Measurements from ENCODE around the gene RSRC1.

RSRC1 gene

DNA sequence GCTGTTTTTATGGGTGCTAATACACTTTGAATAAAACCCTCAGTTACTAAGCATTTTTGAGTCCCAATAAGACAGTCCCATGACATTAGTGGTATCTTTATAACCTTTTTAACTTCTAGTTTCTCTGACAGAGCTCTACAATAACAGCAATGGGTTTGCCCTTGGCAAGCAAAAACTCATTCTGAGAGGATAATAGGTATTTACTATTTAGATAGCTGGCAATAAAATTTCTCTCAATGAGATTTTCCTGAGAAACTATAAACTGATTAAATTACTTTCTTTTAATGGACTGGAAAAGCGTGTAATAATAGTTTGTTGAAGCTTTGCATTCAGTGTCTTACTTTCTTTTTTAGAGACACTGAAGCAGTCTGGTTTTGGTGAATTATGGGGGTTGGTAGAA is 293.1 kb downstream of the RSRC1 start:
- no peak overlapping the region for H3K14ac ChIP-seq (ENCODE audit: low read length)
- no peak for DNase-seq (ENCODE audit: low spot score)

DNA sequence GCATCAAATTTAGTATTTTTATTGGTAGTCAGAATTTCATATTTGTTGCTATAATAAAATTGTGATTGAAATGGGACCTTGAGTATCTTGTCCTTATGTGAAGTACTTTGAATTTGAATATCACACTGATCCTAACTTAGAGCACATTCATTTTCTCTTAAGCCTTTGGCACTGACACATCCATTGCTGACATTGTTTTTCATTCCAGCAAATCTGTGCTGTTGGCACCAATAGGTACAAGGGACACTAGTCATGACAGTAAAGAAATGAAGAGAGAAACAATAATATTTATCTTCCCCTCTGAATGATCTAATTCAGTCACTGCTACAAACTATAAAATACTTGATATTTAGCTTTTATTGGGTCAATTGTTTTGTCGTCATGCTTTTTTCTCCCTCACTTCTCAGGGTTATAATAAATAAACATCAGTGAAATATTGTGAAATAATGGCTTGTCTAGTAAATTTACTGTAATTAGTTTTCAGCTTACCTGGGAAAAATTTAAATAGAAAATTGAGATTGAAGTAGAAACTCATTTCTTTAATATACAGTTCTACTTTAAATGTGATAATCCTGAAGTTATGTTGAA is 294.3 kb downstream of the RSRC1 start:
- Histone ChIP-seq H4K8ac (ENCODE audit: low read depth, low read length) (no peak overlapping the region), H3K27me3 (ENCODE audit: control insufficient read depth in 3 of 3, insufficient read depth in 3 of 3, low read depth in 1 of 3, low read length in 3 of 3) (no peaks in the 10 kb centered on the region), H3K79me1 (ENCODE audit: low read depth, low read length) (no peaks in the 10 kb centered on the region), H3K27ac (replicated peaks; ENCODE audit: low read length) (no peak overlapping the region), H2BK15ac (ENCODE audit: low read length) (no peak overlapping the region), H2AK5ac (ENCODE audit: low read depth, low read length) (no peak overlapping the region), H3K9ac (ENCODE audit: low read depth, low read length, poor library complexity) (no peak overlapping the region), H2AFZ (ENCODE audit: low read length) (no peak overlapping the region), H2BK12ac (ENCODE audit: low read length) (no peak overlapping the region), H3K36me3 (replicated peaks in 1 of 2; ENCODE audit: control insufficient read depth in 2 of 2, insufficient read depth in 2 of 2, low read length in 2 of 2) (no peaks in the 10 kb centered on the region), H4K91ac (ENCODE audit: low read depth, low read length, poor library complexity) (no peak overlapping the region), H2BK5ac (ENCODE audit: low read length) (no peak overlapping the region), H3K4me3 (ENCODE audit: low read length in 2 of 2) (no peak overlapping the region), H3K23ac (ENCODE audit: low read depth, low read length, poor library complexity) (no peak overlapping the region), H3K18ac (ENCODE audit: low read length) (no peak overlapping the region), H3K9me3 (replicated peaks in 1 of 2; ENCODE audit: control insufficient read depth in 2 of 2, insufficient read depth in 1 of 2, low read depth in 1 of 2, low read length in 2 of 2) (no peaks in the 10 kb centered on the region), H3K4ac (ENCODE audit: low read length) (no peak overlapping the region), H3K14ac (ENCODE audit: low read length) (no peak overlapping the region), H3K4me2 (ENCODE audit: insufficient read depth, low read length, poor library complexity, severe bottlenecking) (no peak overlapping the region), H3K4me1 (ENCODE audit: control insufficient read depth in 2 of 2, insufficient read depth in 1 of 2, low read depth in 1 of 2, low read length in 2 of 2) (no peaks in the 10 kb centered on the region), H2BK120ac (ENCODE audit: low read depth, low read length) (no peak overlapping the region)
- no CpG with 5 or more reads among the region's 1 CpG for WGBS, 2 donors (ENCODE audit: extremely low coverage in 2 of 2, insufficient read length in 2 of 2, insufficient replicate concordance in 1 of 2)
- no peak for DNase-seq (ENCODE audit: low spot score)

More for the DNA sequence above, 293.1 kb downstream of the RSRC1 start:
- Histone ChIP-seq H3K4me2 (ENCODE audit: insufficient read depth, low read length, poor library complexity, severe bottlenecking) (no peak overlapping the region), H2BK120ac (ENCODE audit: low read depth, low read length) (no peak overlapping the region), H4K91ac (ENCODE audit: low read depth, low read length, poor library complexity) (no peak overlapping the region), H3K27me3 (ENCODE audit: control insufficient read depth in 3 of 3, insufficient read depth in 3 of 3, low read depth in 1 of 3, low read length in 3 of 3) (no peaks in the 10 kb centered on the region), H3K4me1 (ENCODE audit: control insufficient read depth in 2 of 2, insufficient read depth in 1 of 2, low read depth in 1 of 2, low read length in 2 of 2) (no peaks in the 10 kb centered on the region), H3K79me1 (ENCODE audit: low read depth, low read length) (peaks cover 1% of the 10 kb centered on the region), H3K9me3 (replicated peaks in 1 of 2; ENCODE audit: control insufficient read depth in 2 of 2, insufficient read depth in 1 of 2, low read depth in 1 of 2, low read length in 2 of 2) (no peaks in the 10 kb centered on the region), H3K18ac (ENCODE audit: low read length) (no peak overlapping the region), H2BK5ac (ENCODE audit: low read length) (no peak overlapping the region), H2AK5ac (ENCODE audit: low read depth, low read length) (no peak overlapping the region), H3K4me3 (ENCODE audit: low read length in 2 of 2) (no peak overlapping the region), H2BK15ac (ENCODE audit: low read length) (no peak overlapping the region), H3K4ac (ENCODE audit: low read length) (no peak overlapping the region), H3K23ac (ENCODE audit: low read depth, low read length, poor library complexity) (no peak overlapping the region), H3K9ac (ENCODE audit: low read depth, low read length, poor library complexity) (no peak overlapping the region), H3K36me3 (replicated peaks in 1 of 2; ENCODE audit: control insufficient read depth in 2 of 2, insufficient read depth in 2 of 2, low read length in 2 of 2) (no peaks in the 10 kb centered on the region), H2AFZ (ENCODE audit: low read length) (no peak overlapping the region), H3K27ac (replicated peaks; ENCODE audit: low read length) (no peak overlapping the region), H2BK12ac (ENCODE audit: low read length) (no peak overlapping the region), H4K8ac (ENCODE audit: low read depth, low read length) (no peak overlapping the region)
- no CpG with 5 or more reads among the region's 1 CpG for WGBS, 2 donors (ENCODE audit: extremely low coverage in 2 of 2, insufficient read length in 2 of 2, insufficient replicate concordance in 1 of 2)

DNA sequence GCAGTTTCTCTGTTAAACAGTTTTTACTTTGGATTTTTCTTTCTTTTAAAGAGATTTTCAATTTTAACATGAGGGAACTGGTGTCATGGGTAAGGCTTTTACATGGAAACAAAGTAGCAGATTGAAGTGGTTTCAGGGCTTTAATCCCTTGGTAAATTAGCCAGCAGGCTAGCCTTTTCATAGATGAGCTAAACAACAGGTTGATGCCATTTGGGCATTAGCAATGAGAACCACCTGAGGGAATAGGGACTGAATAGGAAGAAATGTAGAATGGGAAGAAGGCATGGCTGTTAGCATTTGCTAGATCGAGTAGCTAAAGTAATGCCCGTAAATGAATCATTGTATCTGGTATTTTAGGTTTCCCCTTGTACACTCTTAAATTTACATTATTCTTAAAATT is 295.6 kb downstream of the RSRC1 start:
- Histone ChIP-seq H2AK5ac (ENCODE audit: low read depth, low read length) (no peak overlapping the region), H2BK120ac (ENCODE audit: low read depth, low read length) (no peak overlapping the region), H3K9ac (ENCODE audit: low read depth, low read length, poor library complexity) (no peak overlapping the region), H3K27me3 (ENCODE audit: control insufficient read depth in 3 of 3, insufficient read depth in 3 of 3, low read depth in 1 of 3, low read length in 3 of 3) (no peaks in the 10 kb centered on the region), H4K8ac (ENCODE audit: low read depth, low read length) (no peak overlapping the region), H3K14ac (ENCODE audit: low read length) (no peak overlapping the region), H2AFZ (ENCODE audit: low read length) (no peak overlapping the region), H3K4me3 (ENCODE audit: low read length in 2 of 2) (no peak overlapping the region), H2BK5ac (ENCODE audit: low read length) (no peak overlapping the region), H3K36me3 (replicated peaks in 1 of 2; ENCODE audit: control insufficient read depth in 2 of 2, insufficient read depth in 2 of 2, low read length in 2 of 2) (no peaks in the 10 kb centered on the region), H4K91ac (ENCODE audit: low read depth, low read length, poor library complexity) (no peak overlapping the region), H3K23ac (ENCODE audit: low read depth, low read length, poor library complexity) (no peak overlapping the region), H3K4me2 (ENCODE audit: insufficient read depth, low read length, poor library complexity, severe bottlenecking) (no peak overlapping the region), H3K18ac (ENCODE audit: low read length) (no peak overlapping the region), H2BK15ac (ENCODE audit: low read length) (no peak overlapping the region), H2BK12ac (ENCODE audit: low read length) (no peak overlapping the region), H3K27ac (replicated peaks; ENCODE audit: low read length) (no peak overlapping the region), H3K4ac (ENCODE audit: low read length) (no peak overlapping the region), H3K79me1 (ENCODE audit: low read depth, low read length) (no peaks in the 10 kb centered on the region), H3K9me3 (replicated peaks in 1 of 2; ENCODE audit: control insufficient read depth in 2 of 2, insufficient read depth in 1 of 2, low read depth in 1 of 2, low read length in 2 of 2) (no peaks in the 10 kb centered on the region), H3K4me1 (ENCODE audit: control insufficient read depth in 2 of 2, insufficient read depth in 1 of 2, low read depth in 1 of 2, low read length in 2 of 2) (no peaks in the 10 kb centered on the region)
- DNase-seq (ENCODE audit: low spot score), result no peak
- WGBS, 2 donors (ENCODE audit: extremely low coverage in 2 of 2, insufficient read length in 2 of 2, insufficient replicate concordance in 1 of 2), result no CpG with 5 or more reads among the region's 2 CpGs

DNA sequence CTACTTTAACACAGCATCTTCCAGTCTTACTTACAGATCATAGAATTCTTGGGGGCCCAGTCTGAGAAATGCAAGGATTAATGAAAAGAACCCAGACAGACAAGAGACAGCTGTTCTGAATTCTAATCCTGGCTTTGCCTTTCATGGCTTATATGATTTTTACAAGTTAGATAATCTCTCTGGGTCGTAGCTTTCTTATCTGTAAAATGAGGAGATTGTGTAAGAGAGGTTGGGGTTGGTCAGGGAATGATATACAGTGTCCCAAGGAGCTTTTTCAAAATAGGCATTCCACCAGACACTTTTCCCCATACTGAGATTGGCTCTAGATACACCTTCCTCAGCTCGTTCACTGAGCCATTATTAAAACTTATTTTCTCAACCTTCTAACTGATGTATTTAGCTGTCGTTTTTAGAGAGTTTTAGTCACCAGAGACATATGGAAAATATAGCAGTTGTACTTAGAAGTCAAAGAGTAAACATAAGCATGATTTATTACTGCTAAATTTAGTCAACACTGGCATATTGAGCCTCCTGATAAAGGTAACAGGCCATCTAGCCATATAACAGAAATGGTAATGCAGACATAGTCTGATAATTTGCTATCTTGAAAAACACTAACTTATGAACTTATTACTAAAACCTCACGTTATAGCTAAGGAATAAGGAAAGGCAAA is 298.1 kb downstream of the RSRC1 start:
- no peaks in the 10 kb centered on the region for H3K79me1 ChIP-seq (ENCODE audit: low read depth, low read length)
- H4K91ac ChIP-seq (ENCODE audit: low read depth, low read length, poor library complexity), result no peak overlapping the region
- no peaks in the 10 kb centered on the region for H3K9me3 ChIP-seq (replicated peaks in 1 of 2; ENCODE audit: control insufficient read depth in 2 of 2, insufficient read depth in 1 of 2, low read depth in 1 of 2, low read length in 2 of 2)
- no peaks in the 10 kb centered on the region for H3K27me3 ChIP-seq (ENCODE audit: control insufficient read depth in 3 of 3, insufficient read depth in 3 of 3, low read depth in 1 of 3, low read length in 3 of 3)
- no peak overlapping the region for H2BK120ac ChIP-seq (ENCODE audit: low read depth, low read length)
- H3K4ac ChIP-seq (ENCODE audit: low read length), result no peak overlapping the region
- no peak overlapping the region for H3K4me3 ChIP-seq (ENCODE audit: low read length in 2 of 2)
- H3K9ac ChIP-seq (ENCODE audit: low read depth, low read length, poor library complexity), result no peak overlapping the region
- no peak overlapping the region for H4K8ac ChIP-seq (ENCODE audit: low read depth, low read length)
- H2AFZ ChIP-seq (ENCODE audit: low read length), result no peak overlapping the region
- no peaks in the 10 kb centered on the region for H3K36me3 ChIP-seq (replicated peaks in 1 of 2; ENCODE audit: control insufficient read depth in 2 of 2, insufficient read depth in 2 of 2, low read length in 2 of 2)
- no peak for DNase-seq (ENCODE audit: low spot score)
- no peak overlapping the region for H2BK12ac ChIP-seq (ENCODE audit: low read length)
- no peak overlapping the region for H2BK15ac ChIP-seq (ENCODE audit: low read length)
- no peak overlapping the region for H3K4me2 ChIP-seq (ENCODE audit: insufficient read depth, low read length, poor library complexity, severe bottlenecking)
- WGBS, 2 donors (ENCODE audit: extremely low coverage in 2 of 2, insufficient read length in 2 of 2, insufficient replicate concordance in 1 of 2), result no CpG with 5 or more reads among the region's 4 CpGs
- no peaks in the 10 kb centered on the region for H3K4me1 ChIP-seq (ENCODE audit: control insufficient read depth in 2 of 2, insufficient read depth in 1 of 2, low read depth in 1 of 2, low read length in 2 of 2)
- no peak overlapping the region for H2BK5ac ChIP-seq (ENCODE audit: low read length)
- H3K14ac ChIP-seq (ENCODE audit: low read length), result no peak overlapping the region
- H3K23ac ChIP-seq (ENCODE audit: low read depth, low read length, poor library complexity), result no peak overlapping the region
- H3K18ac ChIP-seq (ENCODE audit: low read length), result no peak overlapping the region
- no peak overlapping the region for H3K27ac ChIP-seq (replicated peaks; ENCODE audit: low read length)
- H2AK5ac ChIP-seq (ENCODE audit: low read depth, low read length), result no peak overlapping the region

Measured in neuronal stem cell (in vitro differentiated cells).